ENCODE measurements around the gene ATG4C. TPM values are rescaled to one million over a fixed set of nuclear protein-coding genes. Genes with fewer than 3 reads are reported as not detected.
"Not testable (repeated sequence)": the region's sequence is repeated elsewhere in the genome, so short reads cannot be mapped to it uniquely, and the experiment has no call there.

Gene ATG4C
- total RNA-seq, 1 donor from 2014 or later: 13.7 TPM

- Histone ChIP-seq H3K9me3 (no peaks in the 10 kb centered on the region), H3K4me3 (no peak overlapping the region), H3K36me3 (no peaks in the 10 kb centered on the region), H3K27ac (no peak overlapping the region), H3K27me3 (no peaks in the 10 kb centered on the region), H3K4me1 (no peaks in the 10 kb centered on the region)
- ATAC-seq: no peak
- intact Hi-C loops (cut with DNase I): no loop called here
- no peak for TF ChIP-seq CTCF (IDR thresholded peaks at IDR 0.05)
- DNase-seq: no peak
These were observed 18.0 kb upstream of the ATG4C start for GRCh38 chr1:62765981-62766380.

- ATAC-seq; H3K27me3 ChIP-seq; H3K27ac ChIP-seq; H3K9me3 ChIP-seq; H3K4me1 ChIP-seq; H3K4me3 ChIP-seq; H3K36me3 ChIP-seq; intact Hi-C loops (cut with DNase I); DNase-seq: not testable (repeated sequence)
These were observed 15.4 kb upstream of the ATG4C start for GRCh38 chr1:62768551-62768950.

GRCh38 chr1:62772607-62773295 is 11.2 kb upstream of the ATG4C start:
- Histone ChIP-seq H3K4me3 (no peak overlapping the region), H3K27ac (no peak overlapping the region), H3K36me3 (no peaks in the 10 kb centered on the region), H3K4me1 (no peaks in the 10 kb centered on the region), H3K9me3 (no peaks in the 10 kb centered on the region), H3K27me3 (no peaks in the 10 kb centered on the region)
- DNase-seq: no peak
- no peak for ATAC-seq
- no peak for TF ChIP-seq CTCF (IDR thresholded peaks at IDR 0.05)
- intact Hi-C loops (cut with DNase I): no loop called here

GRCh38 chr1:62774006-62774405 is 9.9 kb upstream of the ATG4C start:
- intact Hi-C loops (cut with DNase I): no loop called here
- no peaks in the 10 kb centered on the region for H3K36me3 ChIP-seq
- H3K27ac ChIP-seq: no peak overlapping the region
- ATAC-seq: no peak
- H3K4me3 ChIP-seq: no peak overlapping the region
- TF ChIP-seq CTCF (IDR thresholded peaks at IDR 0.05): no peak
- H3K4me1 ChIP-seq: no peaks in the 10 kb centered on the region
- no peaks in the 10 kb centered on the region for H3K9me3 ChIP-seq
- no peaks in the 10 kb centered on the region for H3K27me3 ChIP-seq
- DNase-seq: no peak

GRCh38 chr1:62774971-62775595 is 8.8 kb upstream of the ATG4C start:
- DNase-seq: no peak
- no peak for ATAC-seq
- H3K4me1 ChIP-seq: no peaks in the 10 kb centered on the region
- no peaks in the 10 kb centered on the region for H3K36me3 ChIP-seq
- H3K27me3 ChIP-seq: no peaks in the 10 kb centered on the region
- intact Hi-C loops (cut with DNase I): no loop called here
- no peak for TF ChIP-seq CTCF (IDR thresholded peaks at IDR 0.05)
- H3K9me3 ChIP-seq: no peaks in the 10 kb centered on the region
- H3K4me3 ChIP-seq: no peak overlapping the region
- no peak overlapping the region for H3K27ac ChIP-seq

GRCh38 chr1:62778208-62778607 is 5.7 kb upstream of the ATG4C start:
- intact Hi-C loops (cut with DNase I): no loop called here
- Histone ChIP-seq H3K4me1 (no peaks in the 10 kb centered on the region), H3K36me3 (no peaks in the 10 kb centered on the region), H3K27ac (no peak overlapping the region), H3K9me3 (no peaks in the 10 kb centered on the region), H3K27me3 (no peaks in the 10 kb centered on the region), H3K4me3 (no peak overlapping the region)
- ATAC-seq (no peak), DNase-seq (no peak)
- TF ChIP-seq CTCF (IDR thresholded peaks at IDR 0.05): no peak

All from upper lobe of right lung (tissue), 1 donor.